Activated naive CD4-positive, alpha-beta T cell treated with anti-CD3 and anti-CD28 coated beads, Interleukin-2, amount 50 U/mL, for 24 hours (primary cell): ENCODE data around the gene SLC17A9.

Experiments
- H3K27ac Mint-ChIP-seq: one replicate; pipeline ENCODE4 v1.8.0; 2021; ENCODE audit warnings: mild to moderate bottlenecking, mixed read lengths
- H3K27me3 Mint-ChIP-seq: one replicate; pipeline ENCODE4 v1.8.0; 2021; ENCODE audit warnings: mixed read lengths
- H3K36me3 Mint-ChIP-seq: one replicate; pipeline ENCODE4 v1.8.0; 2021; ENCODE audit warnings: mixed read lengths
- H3K4me1 Mint-ChIP-seq: one replicate; pipeline ENCODE4 v1.8.0; 2021; ENCODE audit warnings: mixed read lengths
- H3K4me3 Mint-ChIP-seq: one replicate; pipeline ENCODE4 v1.8.0; 2021; ENCODE audit warnings: mild to moderate bottlenecking, mixed read lengths
- H3K9me3 Mint-ChIP-seq: one replicate; pipeline ENCODE4 v1.8.0; 2021; ENCODE audit warnings: mixed read lengths

SLC17A9 gene

GRCh38 chr20:62976886-62977285 lies 24.4 kb downstream of the SLC17A9 start:
- Mint-ChIP-seq H3K9me3 (no peaks in the 10 kb centered on the region), H3K4me3 (no peak overlapping the region), H3K4me1 (peaks cover 50% of the 10 kb centered on the region), H3K27me3 (peaks cover 21% of the 10 kb centered on the region), H3K27ac (no peak overlapping the region), H3K36me3 (no peaks in the 10 kb centered on the region)

- no peaks in the 10 kb centered on the region for H3K36me3 Mint-ChIP-seq
- H3K4me1 Mint-ChIP-seq = peaks cover 49% of the 10 kb centered on the region
- peak overlapping the region; percentile 76 for H3K4me3 Mint-ChIP-seq
- no peaks in the 10 kb centered on the region for H3K9me3 Mint-ChIP-seq
- H3K27me3 Mint-ChIP-seq = peaks cover 19% of the 10 kb centered on the region
- no peak overlapping the region for H3K27ac Mint-ChIP-seq
Observed at GRCh38 chr20:62977613-62978560, 25.4 kb downstream of the SLC17A9 start.

- H3K27me3 Mint-ChIP-seq = peaks cover 19% of the 10 kb centered on the region
- H3K4me1 Mint-ChIP-seq = peaks cover 47% of the 10 kb centered on the region
- peak overlapping the region; percentile 76 for H3K4me3 Mint-ChIP-seq
- no peaks in the 10 kb centered on the region for H3K9me3 Mint-ChIP-seq
- H3K27ac Mint-ChIP-seq = no peak overlapping the region
- H3K36me3 Mint-ChIP-seq = no peaks in the 10 kb centered on the region
Observed at GRCh38 chr20:62978561-62978943, 26.0 kb downstream of the SLC17A9 start.

GRCh38 chr20:62979310-62979709 lies 26.8 kb downstream of the SLC17A9 start:
- Mint-ChIP-seq H3K27ac (no peak overlapping the region), H3K27me3 (peaks cover 15% of the 10 kb centered on the region), H3K36me3 (no peaks in the 10 kb centered on the region), H3K9me3 (no peaks in the 10 kb centered on the region), H3K4me1 (peaks cover 45% of the 10 kb centered on the region), H3K4me3 (no peak overlapping the region)

- no peak overlapping the region for H3K27ac Mint-ChIP-seq
- H3K4me1 Mint-ChIP-seq = peaks cover 45% of the 10 kb centered on the region
- H3K27me3 Mint-ChIP-seq = peaks cover 11% of the 10 kb centered on the region
- no peaks in the 10 kb centered on the region for H3K9me3 Mint-ChIP-seq
- no peaks in the 10 kb centered on the region for H3K36me3 Mint-ChIP-seq
- no peak overlapping the region for H3K4me3 Mint-ChIP-seq
Observed at GRCh38 chr20:62979876-62980373, 27.4 kb downstream of the SLC17A9 start.

GRCh38 chr20:62980380-62980960 lies 28.0 kb downstream of the SLC17A9 start:
- H3K9me3 Mint-ChIP-seq = no peaks in the 10 kb centered on the region
- no peak overlapping the region for H3K4me3 Mint-ChIP-seq
- peaks cover 10% of the 10 kb centered on the region for H3K27me3 Mint-ChIP-seq
- H3K36me3 Mint-ChIP-seq = no peaks in the 10 kb centered on the region
- H3K27ac Mint-ChIP-seq = no peak overlapping the region
- peaks cover 45% of the 10 kb centered on the region for H3K4me1 Mint-ChIP-seq

GRCh38 chr20:62980970-62981369 lies 28.5 kb downstream of the SLC17A9 start:
- H3K27me3 Mint-ChIP-seq = peaks cover 9% of the 10 kb centered on the region
- H3K4me1 Mint-ChIP-seq = peaks cover 45% of the 10 kb centered on the region
- H3K9me3 Mint-ChIP-seq = no peaks in the 10 kb centered on the region
- H3K27ac Mint-ChIP-seq = no peak overlapping the region
- H3K4me3 Mint-ChIP-seq = peak overlapping the region; percentile 49
- no peaks in the 10 kb centered on the region for H3K36me3 Mint-ChIP-seq

GRCh38 chr20:62982124-62983075 lies 29.9 kb downstream of the SLC17A9 start:
- Mint-ChIP-seq H3K4me1 (peaks cover 38% of the 10 kb centered on the region), H3K36me3 (no peaks in the 10 kb centered on the region), H3K9me3 (no peaks in the 10 kb centered on the region), H3K27me3 (peaks cover 9% of the 10 kb centered on the region), H3K27ac (no peak overlapping the region), H3K4me3 (no peak overlapping the region)

GRCh38 chr20:62983210-62983609 lies 30.7 kb downstream of the SLC17A9 start:
- H3K9me3 Mint-ChIP-seq = no peaks in the 10 kb centered on the region
- no peak overlapping the region for H3K4me3 Mint-ChIP-seq
- H3K27me3 Mint-ChIP-seq = peaks cover 7% of the 10 kb centered on the region
- H3K4me1 Mint-ChIP-seq = peaks cover 30% of the 10 kb centered on the region
- peak overlapping the region; percentile 76 for H3K27ac Mint-ChIP-seq
- H3K36me3 Mint-ChIP-seq = no peaks in the 10 kb centered on the region

GRCh38 chr20:62984666-62985443 lies 32.3 kb downstream of the SLC17A9 start:
- Mint-ChIP-seq H3K36me3 (no peaks in the 10 kb centered on the region), H3K4me3 (no peak overlapping the region), H3K9me3 (no peaks in the 10 kb centered on the region), H3K4me1 (peaks cover 21% of the 10 kb centered on the region), H3K27me3 (peaks cover 1% of the 10 kb centered on the region), H3K27ac (no peak overlapping the region)

GRCh38 chr20:62985444-62985778 lies 32.9 kb downstream of the SLC17A9 start:
- no peaks in the 10 kb centered on the region for H3K9me3 Mint-ChIP-seq
- peaks cover 1% of the 10 kb centered on the region for H3K27me3 Mint-ChIP-seq
- H3K36me3 Mint-ChIP-seq = no peaks in the 10 kb centered on the region
- H3K4me3 Mint-ChIP-seq = no peak overlapping the region
- peaks cover 20% of the 10 kb centered on the region for H3K4me1 Mint-ChIP-seq
- H3K27ac Mint-ChIP-seq = no peak overlapping the region

- H3K4me3 Mint-ChIP-seq = no peak overlapping the region
- no peaks in the 10 kb centered on the region for H3K36me3 Mint-ChIP-seq
- H3K4me1 Mint-ChIP-seq = peaks cover 12% of the 10 kb centered on the region
- H3K27ac Mint-ChIP-seq = no peak overlapping the region
- no peaks in the 10 kb centered on the region for H3K27me3 Mint-ChIP-seq
- H3K9me3 Mint-ChIP-seq = no peaks in the 10 kb centered on the region
Observed at GRCh38 chr20:62986257-62986800, 33.8 kb downstream of the SLC17A9 start.

- Mint-ChIP-seq H3K4me1 (peaks cover 4% of the 10 kb centered on the region), H3K36me3 (no peaks in the 10 kb centered on the region), H3K27me3 (no peaks in the 10 kb centered on the region), H3K4me3 (no peak overlapping the region), H3K27ac (no peak overlapping the region), H3K9me3 (no peaks in the 10 kb centered on the region)
Observed at GRCh38 chr20:62987114-62987513, 34.6 kb downstream of the SLC17A9 start.

- Mint-ChIP-seq H3K27ac (no peak overlapping the region), H3K4me3 (peak overlapping the region; percentile 76), H3K4me1 (no peaks in the 10 kb centered on the region), H3K36me3 (no peaks in the 10 kb centered on the region), H3K27me3 (no peaks in the 10 kb centered on the region), H3K9me3 (no peaks in the 10 kb centered on the region)
Observed at GRCh38 chr20:62989201-62989601, 36.7 kb downstream of the SLC17A9 start.
